ENCODE measurements around the gene FNDC3B. TPM values are rescaled to one million over a fixed set of nuclear protein-coding genes. Genes with fewer than 3 reads are reported as not detected.

Gene FNDC3B
- total and polyA plus RNA-seq, 2 of the 8 experiments (the other 6 are each of a cell fraction or from before 2014, with no cell fraction given), result 14.1 to 44.4 TPM

- TF ChIP-seq FOSL1 (IDR thresholded peaks at IDR 0.05; ENCODE audit: insufficient read depth, low read depth, low read length), result no peak
- no peak for TF ChIP-seq POU5F1 (IDR thresholded peaks at IDR 0.05; ENCODE audit: low read depth, low read length)
- no peak for TF ChIP-seq HDAC6 (IDR thresholded peaks at IDR 0.05; ENCODE audit: low read depth, low read length)
- no peak for TF ChIP-seq TBP (IDR thresholded peaks at IDR 0.05; ENCODE audit: low read depth, low read length)
- no peak for TF ChIP-seq SIX5 (IDR thresholded peaks at IDR 0.05; ENCODE audit: low read depth, low read length)
- no peak for TF ChIP-seq SP4 (IDR thresholded peaks at IDR 0.05; ENCODE audit: low read length)
- TF ChIP-seq EGR1 (IDR thresholded peaks at IDR 0.05; ENCODE audit: borderline replicate concordance, low read depth, low read length), result no peak
Measured at GRCh38 chr3:172258624-172259023, 219.2 kb downstream of the FNDC3B start (continued).
